Upper lobe of left lung (tissue), 6 donors: ENCODE measurements around the gene EXOC1. TPM values are rescaled to one million over a fixed set of nuclear protein-coding genes. Genes with fewer than 3 reads are reported as not detected.

Experiments
- ATAC-seq, 2 donors: fragments of 200-7000 bp; cut with Tn5 transposase; one replicate each; pipeline ENCODE4 v1.9.1; 2022; ENCODE audit warnings: mild to moderate bottlenecking in 2 of 2, moderate library complexity in 2 of 2; ENCODE audit not compliant: low FRiP score in 2 of 2
- DNase-seq, 2 donors: peaks; one replicate each; pipeline ENCODE4 v3.0.0-alpha.2; 2019 to 2020
- H3K27ac ChIP-seq, 4 donors: fragments of 200-600 bp; sonication (generic); one replicate each; pipeline ENCODE4 v1.5.1; 2016 to 2019
- H3K27me3 ChIP-seq, 4 donors: fragments of 200-600 bp; sonication (generic); one replicate each; pipeline ENCODE4 v1.5.1; 2017 to 2019
- H3K36me3 ChIP-seq, 4 donors: fragments of 200-600 bp; sonication (generic); one replicate each; pipeline ENCODE4 v1.5.1; 2016 to 2019
- H3K4me1 ChIP-seq, 4 donors: fragments of 200-600 bp; sonication (generic); one replicate each; pipeline ENCODE4 v1.5.1; 2018 to 2019
- H3K4me3 ChIP-seq, 4 donors: fragments of 200-600 bp; sonication (generic); one replicate each; pipeline ENCODE4 v1.5.1; 2017 to 2019; ENCODE audit warnings: mild to moderate bottlenecking in 2 of 4, moderate library complexity in 1 of 4
- H3K9me3 ChIP-seq, 4 donors: fragments of 200-600 bp; sonication (generic); one replicate each; pipeline ENCODE4 v1.5.1; 2018 to 2019
- EP300 ChIP-seq, 4 donors: sonication (generic); formaldehyde crosslinking; IDR thresholded peaks; one replicate each; pipeline ENCODE4 v1.5.1; 2017; ENCODE audit warnings: antibody characterized with exemption in 4 of 4, control low read depth in 2 of 4
- POLR2A ChIP-seq, 4 donors: fragments of 450-650 bp; IDR thresholded peaks; one replicate each; pipeline ENCODE4 v1.5.1; 2016 to 2017; ENCODE audit warnings: antibody characterized with exemption in 4 of 4, mild to moderate bottlenecking in 2 of 4
- POLR2AphosphoS5 ChIP-seq, 2 donors: sonication (generic); formaldehyde crosslinking; IDR thresholded peaks; one replicate each; pipeline ENCODE4 v1.5.1; 2017; ENCODE audit warnings: antibody characterized with exemption in 2 of 2
- WGBS, 2 donors: methylation state at CpG; one replicate each; pipeline ENCODE4 v1.1.5; 2017 to 2018; 5-methylcytosine and 5-hydroxymethylcytosine counted together
- total RNA-seq, 6 donors: library from RNA; depleted of rRNA in 4 of 6; stranded (reverse); fragments of >200 nt in 4 of 6; gene quantifications; one replicate each; pipeline versions ENCODE4 v1.1.0 to v1.2.1, GENCODE V29; 2016 to 2021
- TF ChIP-seq, protein P1 (sequence below), 6 experiments: fragments of 450-650 bp in 4 of 6; fragments of 200-600 bp in 2 of 6; sonication (generic) in 2 of 6; IDR thresholded peaks; one replicate each; pipeline ENCODE4 v1.5.1; 2016 to 2019; ENCODE audit warnings: antibody characterized with exemption in 6 of 6
- donor health status: DM: no; HTN: no; CAD: no; lungs with moderate emphysema.
- donor health status: DM: no; HTN: yes; CAD: no; lungs with severe emphysema.

EXOC1 gene
- total RNA-seq, 6 donors from 2014 or later = 19.1 to 44.2 (median 32.4) TPM

- Histone ChIP-seq H3K36me3 (peaks cover 0 to 37% (median 13%) of the 10 kb centered on the region in 4 donors), H3K4me1 (no peaks in the 10 kb centered on the region), H3K4me3 (no peak overlapping the region), H3K9me3 (peaks cover 3 to 21% (median 8%) of the 10 kb centered on the region in 4 donors), H3K27me3 (no peaks in the 10 kb centered on the region), H3K27ac (no peak overlapping the region)
- ATAC-seq (no peak), DNase-seq (no peak)
- TF ChIP-seq POLR2A (IDR thresholded peaks at IDR 0.05) (no peak), POLR2AphosphoS5 (IDR thresholded peaks at IDR 0.05) (no peak), EP300 (IDR thresholded peaks at IDR 0.05) (no peak)
- TF ChIP-seq, protein P1, sequence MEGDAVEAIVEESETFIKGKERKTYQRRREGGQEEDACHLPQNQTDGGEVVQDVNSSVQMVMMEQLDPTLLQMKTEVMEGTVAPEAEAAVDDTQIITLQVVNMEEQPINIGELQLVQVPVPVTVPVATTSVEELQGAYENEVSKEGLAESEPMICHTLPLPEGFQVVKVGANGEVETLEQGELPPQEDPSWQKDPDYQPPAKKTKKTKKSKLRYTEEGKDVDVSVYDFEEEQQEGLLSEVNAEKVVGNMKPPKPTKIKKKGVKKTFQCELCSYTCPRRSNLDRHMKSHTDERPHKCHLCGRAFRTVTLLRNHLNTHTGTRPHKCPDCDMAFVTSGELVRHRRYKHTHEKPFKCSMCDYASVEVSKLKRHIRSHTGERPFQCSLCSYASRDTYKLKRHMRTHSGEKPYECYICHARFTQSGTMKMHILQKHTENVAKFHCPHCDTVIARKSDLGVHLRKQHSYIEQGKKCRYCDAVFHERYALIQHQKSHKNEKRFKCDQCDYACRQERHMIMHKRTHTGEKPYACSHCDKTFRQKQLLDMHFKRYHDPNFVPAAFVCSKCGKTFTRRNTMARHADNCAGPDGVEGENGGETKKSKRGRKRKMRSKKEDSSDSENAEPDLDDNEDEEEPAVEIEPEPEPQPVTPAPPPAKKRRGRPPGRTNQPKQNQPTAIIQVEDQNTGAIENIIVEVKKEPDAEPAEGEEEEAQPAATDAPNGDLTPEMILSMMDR (IDR thresholded peaks at IDR 0.05) = no peak
- 91 to 97% methylated on average over 1 of the region's 1 CpG for WGBS, 2 donors
Observed at GRCh38 chr4:55938481-55938880, 85.0 kb downstream of the EXOC1 start.

DNA sequence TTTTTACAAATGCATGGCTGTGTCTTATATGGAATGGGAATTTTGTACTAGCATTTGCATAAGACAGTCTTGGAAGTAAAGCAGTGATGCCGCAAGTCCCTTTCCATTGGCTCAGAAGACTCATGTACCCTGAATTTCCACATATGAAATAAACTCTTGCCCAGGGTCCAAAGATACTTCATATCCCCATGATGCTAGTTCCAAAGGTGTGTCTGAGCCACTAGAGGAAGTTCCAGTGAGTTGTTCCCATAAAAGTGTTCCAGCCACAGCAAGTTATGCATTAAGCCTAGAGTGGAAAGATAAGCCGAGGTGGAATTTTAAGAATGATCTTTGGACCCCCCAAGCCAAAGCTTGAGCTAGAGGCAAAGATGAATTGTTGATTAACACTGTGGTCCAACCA, 86.0 kb downstream of the EXOC1 start:
- H3K4me3 ChIP-seq = no peak overlapping the region
- H3K36me3 ChIP-seq = peaks cover 0 to 37% (median 13%) of the 10 kb centered on the region in 4 donors
- no peak for TF ChIP-seq EP300 (IDR thresholded peaks at IDR 0.05)
- TF ChIP-seq POLR2A (IDR thresholded peaks at IDR 0.05) = no peak
- TF ChIP-seq POLR2AphosphoS5 (IDR thresholded peaks at IDR 0.05) = no peak
- TF ChIP-seq, protein P1 (IDR thresholded peaks at IDR 0.05) = no peak
- ATAC-seq (no peak), DNase-seq (no peak)
- peaks cover 3 to 21% (median 8%) of the 10 kb centered on the region in 4 donors for H3K9me3 ChIP-seq
- 77 to 88% methylated on average over 2 of the region's 2 CpGs for whole genome bisulfite sequencing, 2 donors
- H3K4me1 ChIP-seq = no peaks in the 10 kb centered on the region
- H3K27me3 ChIP-seq = no peaks in the 10 kb centered on the region
- no peak overlapping the region for H3K27ac ChIP-seq

DNA sequence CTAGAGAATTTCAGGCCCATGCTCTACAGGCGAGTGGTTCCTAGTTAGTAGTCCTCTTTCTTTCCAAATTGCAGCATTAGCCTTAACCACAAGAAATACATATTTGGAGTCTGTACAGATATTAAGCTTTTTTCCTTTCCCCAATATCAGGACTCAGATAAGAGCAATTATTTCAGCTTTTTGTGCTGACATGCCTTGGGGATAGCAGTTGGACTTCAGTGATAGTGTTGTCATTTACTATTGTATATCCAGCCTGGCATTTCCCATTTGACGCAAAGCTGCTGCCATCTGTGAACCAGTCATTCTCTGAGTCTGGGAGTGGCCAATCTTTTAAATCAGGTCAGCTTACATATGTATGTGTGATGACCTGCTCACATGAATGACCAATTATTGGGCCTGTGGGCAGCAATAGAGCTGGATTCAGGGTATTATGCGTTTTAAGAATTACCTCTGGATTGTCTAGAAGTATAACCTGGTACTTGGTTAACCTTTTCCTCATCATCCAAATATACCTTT, 88.5 kb downstream of the EXOC1 start:
- TF ChIP-seq POLR2A (IDR thresholded peaks at IDR 0.05) (no peak), POLR2AphosphoS5 (IDR thresholded peaks at IDR 0.05) (no peak), EP300 (IDR thresholded peaks at IDR 0.05) (no peak)
- TF ChIP-seq, protein P1 (IDR thresholded peaks at IDR 0.05) = no peak
- DNase-seq (no peak), ATAC-seq (no peak)
- peaks cover 0 to 36% (median 13%) of the 10 kb centered on the region in 4 donors for H3K36me3 ChIP-seq
- H3K4me1 ChIP-seq = no peaks in the 10 kb centered on the region
- H3K4me3 ChIP-seq = no peak overlapping the region
- no peak overlapping the region for H3K27ac ChIP-seq
- 94 to 97% methylated on average over 3 of the region's 3 CpGs for WGBS, 2 donors
- peaks cover 3 to 14% (median 6%) of the 10 kb centered on the region in 4 donors for H3K9me3 ChIP-seq
- no peaks in the 10 kb centered on the region for H3K27me3 ChIP-seq

- DNase-seq = no peak
- Histone ChIP-seq H3K27me3 (no peaks in the 10 kb centered on the region), H3K4me1 (peaks cover 18 to 20% (median 19%) of the 10 kb centered on the region in 4 donors), H3K36me3 (peaks cover 0 to 2% (median 0%) of the 10 kb centered on the region in 4 donors), H3K27ac (peak overlapping the region; percentile 91 to 97 (median 94)), H3K9me3 (no peaks in the 10 kb centered on the region), H3K4me3 (peak overlapping the region; percentile 11 to 81 (median 71))
- no peak for ATAC-seq
- no peak for TF ChIP-seq POLR2AphosphoS5 (IDR thresholded peaks at IDR 0.05)
- no peak for TF ChIP-seq EP300 (IDR thresholded peaks at IDR 0.05)
- TF ChIP-seq, protein P1 (IDR thresholded peaks at IDR 0.05) = no peak
- WGBS, 2 donors = 37 to 39% methylated on average over 6 of the region's 6 CpGs
Observed at GRCh38 chr4:55947254-55947882, 93.9 kb downstream of the EXOC1 start.
